Stomach (tissue), 4 donors: ENCODE results near the gene JAK2.

ENCODE experiments used
- POLR2A ChIP-seq, 4 donors: fragments of 450-650 bp; IDR thresholded peaks; one replicate each; pipeline ENCODE4 v1.6.1; 2016; ENCODE audit warnings: antibody characterized with exemption in 4 of 4, control low read depth in 2 of 4, mild to moderate bottlenecking in 1 of 4, moderate library complexity in 1 of 4
- POLR2AphosphoS5 ChIP-seq, 3 donors: sonication (generic); formaldehyde crosslinking; IDR thresholded peaks; one replicate each; pipeline ENCODE4 v1.6.1; 2016; ENCODE audit warnings: antibody characterized with exemption in 3 of 3
- TF ChIP-seq, protein P1 (sequence below), 7 experiments: fragments of 450-650 bp in 4 of 7; fragments of 200-600 bp in 3 of 7; sonication (generic) in 3 of 7; IDR thresholded peaks; one replicate each; pipeline ENCODE4 v1.5.1; 2016 to 2019; ENCODE audit warnings: antibody characterized with exemption in 7 of 7, control low read depth in 2 of 7, mild to moderate bottlenecking in 1 of 7

DNA sequence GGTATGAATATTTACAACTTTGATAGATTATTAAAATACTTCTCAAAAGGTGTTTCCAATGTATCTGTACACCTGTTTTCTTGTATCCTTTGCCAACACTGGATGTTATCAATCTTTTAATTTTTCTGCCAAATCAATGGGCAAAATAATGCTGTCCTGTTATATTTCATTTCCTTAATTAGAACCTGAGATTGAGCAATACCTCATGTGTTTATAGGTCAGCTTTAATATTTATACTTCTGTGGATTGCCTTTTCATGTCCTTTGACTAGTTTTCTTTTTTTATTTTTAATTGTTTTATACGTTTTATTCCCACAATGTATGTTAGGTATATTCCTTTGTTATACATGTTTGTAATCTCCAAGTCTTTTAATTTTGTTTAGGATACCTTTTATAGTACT lies 77.6 kb downstream of the JAK2 start:
- TF ChIP-seq POLR2AphosphoS5 (IDR thresholded peaks at IDR 0.05) (no peak), POLR2A (IDR thresholded peaks at IDR 0.05) (no peak)
- TF ChIP-seq, protein P1, sequence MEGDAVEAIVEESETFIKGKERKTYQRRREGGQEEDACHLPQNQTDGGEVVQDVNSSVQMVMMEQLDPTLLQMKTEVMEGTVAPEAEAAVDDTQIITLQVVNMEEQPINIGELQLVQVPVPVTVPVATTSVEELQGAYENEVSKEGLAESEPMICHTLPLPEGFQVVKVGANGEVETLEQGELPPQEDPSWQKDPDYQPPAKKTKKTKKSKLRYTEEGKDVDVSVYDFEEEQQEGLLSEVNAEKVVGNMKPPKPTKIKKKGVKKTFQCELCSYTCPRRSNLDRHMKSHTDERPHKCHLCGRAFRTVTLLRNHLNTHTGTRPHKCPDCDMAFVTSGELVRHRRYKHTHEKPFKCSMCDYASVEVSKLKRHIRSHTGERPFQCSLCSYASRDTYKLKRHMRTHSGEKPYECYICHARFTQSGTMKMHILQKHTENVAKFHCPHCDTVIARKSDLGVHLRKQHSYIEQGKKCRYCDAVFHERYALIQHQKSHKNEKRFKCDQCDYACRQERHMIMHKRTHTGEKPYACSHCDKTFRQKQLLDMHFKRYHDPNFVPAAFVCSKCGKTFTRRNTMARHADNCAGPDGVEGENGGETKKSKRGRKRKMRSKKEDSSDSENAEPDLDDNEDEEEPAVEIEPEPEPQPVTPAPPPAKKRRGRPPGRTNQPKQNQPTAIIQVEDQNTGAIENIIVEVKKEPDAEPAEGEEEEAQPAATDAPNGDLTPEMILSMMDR (IDR thresholded peaks at IDR 0.05) = no peak
